Airway epithelial cell (primary cell): ENCODE results near the gene TMEM179. TPM values are rescaled to one million over a fixed set of nuclear protein-coding genes. Genes with fewer than 3 reads are reported as not detected.

ENCODE experiments used
- total RNA-seq: library from RNA; depleted of rRNA; stranded (reverse); fragments of >200 nt; gene quantifications from 2 replicates; pipeline ENCODE4 v1.2.3, GENCODE V29; 2015

Gene TMEM179
- 0.49 TPM in 1 of 2 replicates, not detected in the other for total RNA-seq

DNA sequence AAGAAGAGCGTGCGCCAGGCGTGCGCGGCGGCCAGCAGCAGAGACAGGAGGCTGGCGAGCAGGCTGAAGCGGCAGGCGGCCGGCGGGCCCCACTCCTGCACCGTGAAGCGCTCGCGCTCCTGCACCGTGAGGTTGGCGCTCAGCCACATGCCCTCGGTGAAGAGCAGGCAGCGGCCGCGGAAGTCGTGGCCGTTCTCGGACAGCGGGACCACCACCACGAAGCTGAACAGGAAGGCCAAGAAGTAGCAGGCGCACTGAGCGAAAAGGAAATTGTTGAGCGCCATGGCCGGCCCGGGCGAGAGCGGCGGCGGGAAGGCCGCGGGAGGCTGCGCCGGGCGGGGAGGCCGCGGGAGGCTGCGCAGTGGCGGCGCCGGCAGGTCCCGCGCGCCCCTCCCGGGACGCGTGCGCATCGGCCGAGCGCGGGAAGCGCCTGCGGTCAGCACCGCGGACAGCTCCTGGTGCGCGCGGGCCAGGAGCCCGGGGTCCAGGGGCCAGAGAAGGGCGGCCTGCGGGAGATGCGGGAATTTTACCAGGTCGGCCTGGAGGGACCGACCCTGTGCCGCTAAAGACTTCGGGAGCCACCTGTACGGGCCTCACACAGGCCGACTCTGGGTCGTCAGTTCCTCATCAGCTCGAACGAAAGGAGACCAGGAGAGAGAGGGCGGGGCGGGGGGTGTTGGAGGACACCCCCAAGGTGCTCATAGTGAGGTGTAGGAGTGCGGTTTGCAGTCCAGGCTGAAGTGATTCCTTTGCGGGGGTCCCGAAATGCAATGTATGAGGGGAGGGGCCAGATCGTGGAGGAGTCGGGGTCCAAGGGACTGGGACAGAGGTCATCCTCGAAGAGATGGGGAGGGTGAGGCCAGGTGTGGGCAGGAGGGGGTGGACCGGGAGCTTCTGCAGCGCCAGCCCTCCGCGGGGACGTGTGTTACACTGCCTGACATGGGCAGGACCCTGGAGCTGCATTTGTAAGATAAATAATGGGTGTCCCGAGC lies at the start of gene TMEM179:
Gene TMEM179 (minus strand): TSS at position 315 of the 992 bp plus-strand sequence. CDS start 31 bp downstream, at position 284.

DNA sequence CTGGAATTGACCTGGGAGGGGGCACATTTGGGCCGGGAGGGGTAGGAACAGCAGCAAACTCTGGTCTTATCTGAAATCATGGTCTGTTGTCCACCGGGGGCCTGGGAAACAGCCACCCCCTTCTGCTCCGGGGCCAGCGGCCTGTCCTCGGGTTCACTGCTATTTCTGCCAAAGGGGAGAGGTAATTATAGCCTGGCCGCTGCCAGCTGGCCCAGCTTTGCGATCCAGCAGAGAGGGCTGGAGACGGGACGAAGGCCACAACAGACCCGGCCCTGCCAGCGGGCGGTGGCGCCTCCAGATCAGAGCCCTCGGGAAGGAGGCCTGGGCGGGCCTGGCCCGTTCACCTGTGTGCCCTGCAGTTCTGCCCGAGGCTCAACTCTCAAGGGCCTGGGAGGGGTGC lies 25.1 kb downstream of the TMEM179 start, which contains the start of gene C14orf180:
Gene C14orf180 (plus strand): TSS at position 258 of the 400 bp plus-strand sequence. CDS start 6,667 bp downstream, outside the sequence.

Other genes starting within 250 kb of the TMEM179 start
- gene C14orf180, start 25.0 kb downstream of the TMEM179 start, total RNA-seq: not detected in 2 replicates
- gene INF2, start 84.8 kb upstream of the TMEM179 start, total RNA-seq: 56.7 and 60.9 TPM in 2 replicates
- 7.9 and 13.1 TPM in 2 replicates for gene ADSS1, start 119.5 kb upstream of the TMEM179 start, total RNA-seq
- gene SIVA1, start 148.4 kb upstream of the TMEM179 start, total RNA-seq: 327 and 456 TPM in 2 replicates
- gene AKT1, start 191.0 kb upstream of the TMEM179 start, total RNA-seq: 109 and 118 TPM in 2 replicates
- gene ZBTB42, start 196.3 kb upstream of the TMEM179 start, total RNA-seq: 3.9 and 6.0 TPM in 2 replicates